T-helper 1 cell treated with Interleukin-12 subunit alpha and Interleukin-12 subunit beta and Interleukin-4 antibody, amounts not matched to agents 30 μg/mL and 1 μg/mL, for 36 hours (primary cell): Measurements from ENCODE around the gene ASF1A.

Experiments used
- H3K27ac Mint-ChIP-seq: one replicate; pipeline ENCODE4 v1.8.0; 2021; ENCODE audit warnings: mild to moderate bottlenecking, mixed read lengths
- H3K27me3 Mint-ChIP-seq: one replicate; pipeline ENCODE4 v1.8.0; 2021; ENCODE audit warnings: low read depth, mixed read lengths
- H3K36me3 Mint-ChIP-seq: one replicate; pipeline ENCODE4 v1.8.0; 2021; ENCODE audit warnings: low read depth, mixed read lengths
- H3K4me1 Mint-ChIP-seq: one replicate; pipeline ENCODE4 v1.8.0; 2021; ENCODE audit warnings: low read depth, mixed read lengths
- H3K4me3 Mint-ChIP-seq: one replicate; pipeline ENCODE4 v1.8.0; 2021; ENCODE audit warnings: mild to moderate bottlenecking, moderate library complexity, mixed read lengths
- H3K9me3 Mint-ChIP-seq: one replicate; pipeline ENCODE4 v1.8.0; 2021; ENCODE audit warnings: mixed read lengths

The ASF1A gene

GRCh38 chr6:118894425-118895260 is 691 bp downstream of the ASF1A start:
- no peaks in the 10 kb centered on the region for H3K9me3 Mint-ChIP-seq

GRCh38 chr6:118895261-118895560 is 1.3 kb downstream of the ASF1A start:
- no peaks in the 10 kb centered on the region for H3K9me3 Mint-ChIP-seq
- peaks cover 47% of the 10 kb centered on the region for H3K4me1 Mint-ChIP-seq
- H3K4me3 Mint-ChIP-seq, result peak overlapping the region; percentile 84
- peak overlapping the region; percentile 87 for H3K27ac Mint-ChIP-seq
- H3K36me3 Mint-ChIP-seq, result peaks cover 26% of the 10 kb centered on the region
- H3K27me3 Mint-ChIP-seq, result no peaks in the 10 kb centered on the region

More at GRCh38 chr6:118894425-118895260, 691 bp downstream of the ASF1A start:
- Mint-ChIP-seq H3K27me3 (no peaks in the 10 kb centered on the region), H3K4me1 (peaks cover 42% of the 10 kb centered on the region), H3K4me3 (peak overlapping the region; percentile 91), H3K27ac (peak overlapping the region; percentile 99), H3K36me3 (peaks cover 21% of the 10 kb centered on the region)

GRCh38 chr6:118895859-118896258 is 1.9 kb downstream of the ASF1A start:
- Mint-ChIP-seq H3K36me3 (peaks cover 31% of the 10 kb centered on the region), H3K9me3 (no peaks in the 10 kb centered on the region), H3K27ac (peak overlapping the region; percentile 92), H3K4me1 (peaks cover 53% of the 10 kb centered on the region), H3K4me3 (peak overlapping the region; percentile 78), H3K27me3 (no peaks in the 10 kb centered on the region)

GRCh38 chr6:118896339-118897136 is 2.6 kb downstream of the ASF1A start:
- H3K9me3 Mint-ChIP-seq, result no peaks in the 10 kb centered on the region
- H3K27ac Mint-ChIP-seq, result peak overlapping the region; percentile 92
- H3K36me3 Mint-ChIP-seq, result peaks cover 32% of the 10 kb centered on the region
- H3K4me1 Mint-ChIP-seq, result peaks cover 51% of the 10 kb centered on the region
- peak overlapping the region; percentile 78 for H3K4me3 Mint-ChIP-seq
- no peaks in the 10 kb centered on the region for H3K27me3 Mint-ChIP-seq

GRCh38 chr6:118897386-118897785 is 3.4 kb downstream of the ASF1A start:
- no peaks in the 10 kb centered on the region for H3K9me3 Mint-ChIP-seq
- peaks cover 36% of the 10 kb centered on the region for H3K36me3 Mint-ChIP-seq
- no peaks in the 10 kb centered on the region for H3K27me3 Mint-ChIP-seq
- peak overlapping the region; percentile 41 for H3K27ac Mint-ChIP-seq
- peaks cover 49% of the 10 kb centered on the region for H3K4me1 Mint-ChIP-seq
- H3K4me3 Mint-ChIP-seq, result peak overlapping the region; percentile 1

GRCh38 chr6:118899948-118900347 is 6.0 kb downstream of the ASF1A start:
- Mint-ChIP-seq H3K4me1 (peaks cover 53% of the 10 kb centered on the region), H3K27me3 (no peaks in the 10 kb centered on the region), H3K9me3 (no peaks in the 10 kb centered on the region)

GRCh38 chr6:118902726-118903125 is 8.8 kb downstream of the ASF1A start:
- Mint-ChIP-seq H3K9me3 (no peaks in the 10 kb centered on the region), H3K27ac (peak overlapping the region; percentile 39), H3K36me3 (peaks cover 64% of the 10 kb centered on the region), H3K27me3 (no peaks in the 10 kb centered on the region), H3K4me1 (peaks cover 49% of the 10 kb centered on the region), H3K4me3 (no peak overlapping the region)

More at GRCh38 chr6:118899948-118900347, 6.0 kb downstream of the ASF1A start:
- Mint-ChIP-seq H3K27ac (peak overlapping the region; percentile 23), H3K4me3 (peak overlapping the region; percentile 5), H3K36me3 (peaks cover 51% of the 10 kb centered on the region)

GRCh38 chr6:118903138-118903537 is 9.2 kb downstream of the ASF1A start:
- peaks cover 46% of the 10 kb centered on the region for H3K4me1 Mint-ChIP-seq
- H3K9me3 Mint-ChIP-seq, result no peaks in the 10 kb centered on the region
- H3K4me3 Mint-ChIP-seq, result no peak overlapping the region
- H3K27ac Mint-ChIP-seq, result peak overlapping the region; percentile 39
- H3K27me3 Mint-ChIP-seq, result no peaks in the 10 kb centered on the region
- peaks cover 63% of the 10 kb centered on the region for H3K36me3 Mint-ChIP-seq

GRCh38 chr6:118903691-118904090 is 9.7 kb downstream of the ASF1A start:
- no peaks in the 10 kb centered on the region for H3K9me3 Mint-ChIP-seq
- peaks cover 45% of the 10 kb centered on the region for H3K4me1 Mint-ChIP-seq
- peaks cover 66% of the 10 kb centered on the region for H3K36me3 Mint-ChIP-seq
- H3K27ac Mint-ChIP-seq, result no peak overlapping the region
- H3K4me3 Mint-ChIP-seq, result no peak overlapping the region
- H3K27me3 Mint-ChIP-seq, result no peaks in the 10 kb centered on the region

GRCh38 chr6:118905084-118905483 is 11.1 kb downstream of the ASF1A start:
- peaks cover 60% of the 10 kb centered on the region for H3K36me3 Mint-ChIP-seq
- no peaks in the 10 kb centered on the region for H3K27me3 Mint-ChIP-seq
- no peaks in the 10 kb centered on the region for H3K9me3 Mint-ChIP-seq
- H3K4me3 Mint-ChIP-seq, result no peak overlapping the region
- H3K27ac Mint-ChIP-seq, result no peak overlapping the region
- H3K4me1 Mint-ChIP-seq, result peaks cover 36% of the 10 kb centered on the region

GRCh38 chr6:118905851-118906250 is 11.9 kb downstream of the ASF1A start:
- Mint-ChIP-seq H3K36me3 (peaks cover 59% of the 10 kb centered on the region), H3K9me3 (no peaks in the 10 kb centered on the region), H3K27ac (no peak overlapping the region), H3K4me1 (peaks cover 28% of the 10 kb centered on the region), H3K4me3 (no peak overlapping the region), H3K27me3 (no peaks in the 10 kb centered on the region)

- no peaks in the 10 kb centered on the region for H3K27me3 Mint-ChIP-seq
- no peak overlapping the region for H3K27ac Mint-ChIP-seq
- peaks cover 11% of the 10 kb centered on the region for H3K4me1 Mint-ChIP-seq
- peaks cover 52% of the 10 kb centered on the region for H3K36me3 Mint-ChIP-seq
- H3K4me3 Mint-ChIP-seq, result no peak overlapping the region
- no peaks in the 10 kb centered on the region for H3K9me3 Mint-ChIP-seq
Observed at GRCh38 chr6:118908441-118908840, 14.5 kb downstream of the ASF1A start.

- H3K27ac Mint-ChIP-seq, result no peak overlapping the region
- H3K9me3 Mint-ChIP-seq, result no peaks in the 10 kb centered on the region
- peaks cover 4% of the 10 kb centered on the region for H3K4me1 Mint-ChIP-seq
- H3K4me3 Mint-ChIP-seq, result no peak overlapping the region
- H3K27me3 Mint-ChIP-seq, result no peaks in the 10 kb centered on the region
- peaks cover 48% of the 10 kb centered on the region for H3K36me3 Mint-ChIP-seq
Observed at GRCh38 chr6:118912646-118913045, 18.7 kb downstream of the ASF1A start.

GRCh38 chr6:118913161-118913560 is 19.2 kb downstream of the ASF1A start:
- H3K36me3 Mint-ChIP-seq, result peaks cover 52% of the 10 kb centered on the region
- H3K9me3 Mint-ChIP-seq, result no peaks in the 10 kb centered on the region
- no peaks in the 10 kb centered on the region for H3K27me3 Mint-ChIP-seq
- no peak overlapping the region for H3K27ac Mint-ChIP-seq
- H3K4me1 Mint-ChIP-seq, result peaks cover 4% of the 10 kb centered on the region
- H3K4me3 Mint-ChIP-seq, result no peak overlapping the region

- Mint-ChIP-seq H3K4me1 (peaks cover 2% of the 10 kb centered on the region), H3K4me3 (no peak overlapping the region), H3K9me3 (no peaks in the 10 kb centered on the region), H3K36me3 (peaks cover 44% of the 10 kb centered on the region), H3K27me3 (no peaks in the 10 kb centered on the region), H3K27ac (no peak overlapping the region)
Observed at GRCh38 chr6:118914598-118914997, 20.6 kb downstream of the ASF1A start.
